ENCODE measurements around the gene PRKAG3. TPM values are rescaled to one million over a fixed set of nuclear protein-coding genes. Genes with fewer than 3 reads are reported as not detected.

PRKAG3 gene
- total RNA-seq, 3 donors from 2014 or later (not counting 1 experiment from before 2014, with no cell fraction given) = not detected

DNA sequence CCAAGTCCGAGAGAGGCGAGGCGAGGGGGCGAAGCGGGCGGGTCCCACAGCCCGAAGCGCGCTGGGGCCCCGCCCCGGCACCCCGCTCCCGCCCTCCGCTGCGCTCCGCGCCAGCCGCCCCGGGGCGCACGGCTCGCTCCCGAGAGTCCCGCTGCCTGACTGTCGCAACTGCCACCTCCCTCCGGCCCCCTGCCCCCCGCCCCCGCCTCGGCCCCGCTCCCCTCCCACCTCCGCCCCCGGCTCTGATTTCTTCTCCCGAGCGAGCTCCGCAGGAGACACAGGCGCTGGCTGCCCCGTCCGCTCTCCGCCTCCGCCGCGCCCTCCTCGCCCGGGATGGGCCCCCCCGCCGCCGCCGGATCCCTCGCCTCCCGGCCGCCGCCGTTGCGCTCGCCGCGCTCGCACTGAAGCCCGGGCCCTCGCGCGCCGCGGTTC, 28.0 kb upstream of the PRKAG3 start, which contains the start of gene WNT6:
WNT6 (plus strand) TSS at position 250 of the 432 bp plus-strand sequence. CDS start 233 bp downstream, outside the sequence.
- no peaks in the 10 kb centered on the region for H3K36me3 Mint-ChIP-seq
- H3K4me3 Mint-ChIP-seq = peak within 1 kb of the TSS; percentile 64
- DNase-seq (peak in 1 of 2 donors; percentile 29), ATAC-seq (peak in 1 of 3 donors; percentile 32)
- 2% methylated on average over 60 of the region's 64 CpGs for WGBS (ENCODE audit: insufficient coverage)
- H3K4me3 ChIP-seq (ENCODE audit: low read length) = no peak within 1 kb of the TSS
- no peak within 1 kb of the TSS for H3K27ac Mint-ChIP-seq
- TF ChIP-seq, protein P1, sequence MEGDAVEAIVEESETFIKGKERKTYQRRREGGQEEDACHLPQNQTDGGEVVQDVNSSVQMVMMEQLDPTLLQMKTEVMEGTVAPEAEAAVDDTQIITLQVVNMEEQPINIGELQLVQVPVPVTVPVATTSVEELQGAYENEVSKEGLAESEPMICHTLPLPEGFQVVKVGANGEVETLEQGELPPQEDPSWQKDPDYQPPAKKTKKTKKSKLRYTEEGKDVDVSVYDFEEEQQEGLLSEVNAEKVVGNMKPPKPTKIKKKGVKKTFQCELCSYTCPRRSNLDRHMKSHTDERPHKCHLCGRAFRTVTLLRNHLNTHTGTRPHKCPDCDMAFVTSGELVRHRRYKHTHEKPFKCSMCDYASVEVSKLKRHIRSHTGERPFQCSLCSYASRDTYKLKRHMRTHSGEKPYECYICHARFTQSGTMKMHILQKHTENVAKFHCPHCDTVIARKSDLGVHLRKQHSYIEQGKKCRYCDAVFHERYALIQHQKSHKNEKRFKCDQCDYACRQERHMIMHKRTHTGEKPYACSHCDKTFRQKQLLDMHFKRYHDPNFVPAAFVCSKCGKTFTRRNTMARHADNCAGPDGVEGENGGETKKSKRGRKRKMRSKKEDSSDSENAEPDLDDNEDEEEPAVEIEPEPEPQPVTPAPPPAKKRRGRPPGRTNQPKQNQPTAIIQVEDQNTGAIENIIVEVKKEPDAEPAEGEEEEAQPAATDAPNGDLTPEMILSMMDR (IDR thresholded peaks at IDR 0.05) = no peak
- intact Hi-C loops (cut with micrococcal nuclease) = loop anchor here (10.0 kb wide), 1 partner anchor 585 kb away; the partner anchor contains the start of genes AAMP and PNKD
- no peaks in the 10 kb centered on the region for H3K36me3 ChIP-seq (ENCODE audit: control insufficient read depth, insufficient read depth, low read length)
- H3K27ac ChIP-seq (ENCODE audit: low read length) = no peak within 1 kb of the TSS
- H3K27me3 Mint-ChIP-seq (ENCODE audit: low read depth in 2 of 2) = peaks cover 73 to 75% of the 10 kb centered on the region in 2 donors
- peaks cover 20% of the 10 kb centered on the region for H3K4me1 ChIP-seq (ENCODE audit: control insufficient read depth, insufficient read depth, low read length)
- peaks cover 47% of the 10 kb centered on the region for H3K27me3 ChIP-seq (ENCODE audit: control insufficient read depth, insufficient read depth, low read length)
- H3K4me1 Mint-ChIP-seq = peaks cover 0 to 26% of the 10 kb centered on the region in 2 donors
- H3K9me3 Mint-ChIP-seq = no peaks in the 10 kb centered on the region
- no peaks in the 10 kb centered on the region for H3K9me3 ChIP-seq (ENCODE audit: control insufficient read depth, insufficient read depth, low read length)

DNA sequence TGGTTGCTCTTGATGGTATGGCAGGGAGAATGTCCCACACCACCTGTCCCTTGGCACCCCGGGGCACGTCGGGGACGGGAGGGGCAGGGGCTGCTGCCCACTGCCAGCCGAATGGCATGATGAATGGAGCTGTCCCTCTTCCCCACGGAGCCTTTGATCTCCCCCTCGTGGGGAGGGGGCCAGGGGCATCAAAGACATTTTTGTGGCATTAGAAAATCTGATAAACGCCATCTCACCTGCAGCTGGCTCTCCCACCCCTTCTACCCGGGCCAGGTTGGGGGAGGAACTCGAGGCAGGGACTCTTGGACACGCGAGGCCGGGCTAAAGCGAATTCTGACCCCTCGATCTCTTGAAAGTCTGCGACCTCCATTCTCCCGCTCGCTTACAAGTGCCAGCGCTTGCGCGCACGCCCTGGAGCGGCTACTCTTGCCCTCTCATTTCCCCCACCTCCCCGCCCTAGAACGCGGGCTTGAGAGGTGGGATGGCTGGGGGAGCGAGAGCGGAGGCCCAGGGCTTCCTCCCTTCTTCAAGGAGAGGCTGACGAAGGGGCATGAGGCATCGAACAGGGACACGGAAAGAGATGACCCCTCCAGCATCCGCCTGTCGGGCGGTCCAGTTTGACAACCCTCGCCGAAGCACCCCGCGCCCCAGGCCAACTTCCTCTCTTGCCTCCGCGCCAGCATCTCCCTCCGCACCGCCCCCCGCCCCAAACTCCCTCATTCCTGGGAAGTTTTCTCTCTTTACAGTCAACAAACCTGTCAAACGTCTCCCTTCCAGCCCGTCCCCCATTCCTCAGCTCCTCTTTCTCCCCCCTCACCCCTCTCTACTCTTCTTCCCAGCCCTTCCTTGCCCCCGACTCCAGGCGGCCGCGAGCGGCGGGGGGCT, 27.3 kb upstream of the PRKAG3 start:
- Histone ChIP-seq H3K36me3 (ENCODE audit: control insufficient read depth, insufficient read depth, low read length) (no peaks in the 10 kb centered on the region), H3K4me1 (ENCODE audit: control insufficient read depth, insufficient read depth, low read length) (peaks cover 20% of the 10 kb centered on the region), H3K9me3 (ENCODE audit: control insufficient read depth, insufficient read depth, low read length) (no peaks in the 10 kb centered on the region), H3K27me3 (ENCODE audit: control insufficient read depth, insufficient read depth, low read length) (peaks cover 49% of the 10 kb centered on the region), H3K27ac (ENCODE audit: low read length) (no peak overlapping the region), H3K4me3 (ENCODE audit: low read length) (no peak overlapping the region)
- 4% methylated on average over 51 of the region's 51 CpGs for WGBS (ENCODE audit: insufficient coverage)
- H3K4me3 Mint-ChIP-seq = peak overlapping the region; percentile 64
- DNase-seq = no peak
- TF ChIP-seq, protein P1 (IDR thresholded peaks at IDR 0.05) = no peak
- ATAC-seq = no peak
- no peaks in the 10 kb centered on the region for H3K9me3 Mint-ChIP-seq
- H3K27ac Mint-ChIP-seq = no peak overlapping the region
- peaks cover 76 to 78% of the 10 kb centered on the region in 2 donors for H3K27me3 Mint-ChIP-seq (ENCODE audit: low read depth in 2 of 2)
- H3K36me3 Mint-ChIP-seq = no peaks in the 10 kb centered on the region
- intact Hi-C loops (cut with micrococcal nuclease) = loop anchor here (10.0 kb wide), 1 partner anchor 584 kb away; the partner anchor contains the start of genes AAMP and PNKD
- peaks cover 0 to 26% of the 10 kb centered on the region in 2 donors for H3K4me1 Mint-ChIP-seq

DNA sequence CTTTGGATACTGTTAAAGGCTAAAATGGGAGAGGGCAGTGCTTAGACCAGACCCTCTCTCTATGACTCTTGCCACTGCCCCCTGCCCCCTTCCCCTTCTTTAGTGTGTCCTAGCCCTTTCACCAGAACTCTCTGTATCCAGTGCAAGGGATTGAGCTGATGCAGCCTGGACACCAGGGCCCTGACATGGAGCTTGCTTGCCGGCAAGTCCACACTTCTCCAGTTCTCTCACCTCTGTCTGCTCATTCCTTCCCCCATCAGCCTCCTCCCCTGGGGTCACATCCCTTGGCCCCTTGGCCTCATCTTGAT, 26.5 kb upstream of the PRKAG3 start:
- H3K4me3 ChIP-seq (ENCODE audit: low read length) = no peak overlapping the region
- Mint-ChIP-seq H3K36me3 (no peaks in the 10 kb centered on the region), H3K9me3 (no peaks in the 10 kb centered on the region), H3K27me3 (ENCODE audit: low read depth in 2 of 2) (peaks cover 76 to 77% of the 10 kb centered on the region in 2 donors), H3K4me1 (peaks cover 0 to 26% of the 10 kb centered on the region in 2 donors), H3K27ac (no peak overlapping the region), H3K4me3 (no peak overlapping the region)
- no peak overlapping the region for H3K27ac ChIP-seq (ENCODE audit: low read length)
- H3K4me1 ChIP-seq (ENCODE audit: control insufficient read depth, insufficient read depth, low read length) = peaks cover 20% of the 10 kb centered on the region
- intact Hi-C loops (cut with micrococcal nuclease) = loop anchor here (10.0 kb wide), 1 partner anchor 583 kb away; the partner anchor contains the start of genes AAMP and PNKD
- WGBS (ENCODE audit: insufficient coverage) = 6% methylated on average over 1 of the region's 1 CpG
- TF ChIP-seq, protein P1 (IDR thresholded peaks at IDR 0.05) = no peak
- no peaks in the 10 kb centered on the region for H3K36me3 ChIP-seq (ENCODE audit: control insufficient read depth, insufficient read depth, low read length)
- peak in 1 of 2 donors; percentile 8 for DNase-seq
- peaks cover 54% of the 10 kb centered on the region for H3K27me3 ChIP-seq (ENCODE audit: control insufficient read depth, insufficient read depth, low read length)
- no peaks in the 10 kb centered on the region for H3K9me3 ChIP-seq (ENCODE audit: control insufficient read depth, insufficient read depth, low read length)
- no peak for ATAC-seq

All from natural killer cell (primary cell).